HepG2 (cell line): ENCODE data around the gene MRPL18. TPM values are rescaled to one million over a fixed set of nuclear protein-coding genes. Genes with fewer than 3 reads are reported as not detected.
A peak's percentile ranks its signal among the peaks of the same experiment; 100 is the strongest.

ENCODE experiments used
- ADNP ChIP-seq: sonication (generic); formaldehyde crosslinking; IDR thresholded peaks from 2 replicates; pipeline ENCODE4 v1.4.0; 2020; ENCODE audit warnings: missing genetic modification reagents
- CBFB ChIP-seq: sonication (generic); formaldehyde crosslinking; IDR thresholded peaks from 2 replicates; pipeline ENCODE4 v1.4.0; 2020; ENCODE audit warnings: missing genetic modification reagents
- DMTF1 ChIP-seq: sonication (generic); formaldehyde crosslinking; IDR thresholded peaks from 2 replicates; pipeline ENCODE4 v1.4.0; 2020; ENCODE audit warnings: mild to moderate bottlenecking, missing genetic modification reagents
- FOXA1 ChIP-seq, 2 experiments: fragments of 450-650 bp in 1 of 2; sonication (generic) in 1 of 2; formaldehyde crosslinking in 1 of 2; IDR thresholded peaks; 2 replicates each; pipeline versions ENCODE4 v1.4.0 to v1.6.1; 2016 to 2020; ENCODE audit warnings: missing genetic modification reagents in 1 of 2
- FOXA3 ChIP-seq: IDR thresholded peaks from 2 replicates; pipeline ENCODE4 v1.6.1; 2016; ENCODE audit warnings: missing genetic modification reagents, missing compliant biosample characterization
- HBP1 ChIP-seq: IDR thresholded peaks from 2 replicates; pipeline ENCODE4 v1.6.1; 2016; ENCODE audit warnings: low read depth, control low read depth
- HOMEZ ChIP-seq: IDR thresholded peaks from 2 replicates; pipeline ENCODE4 v1.6.1; 2016; ENCODE audit warnings: low read depth
- KLF11 ChIP-seq: IDR thresholded peaks from 2 replicates; pipeline ENCODE4 v1.6.1; 2016; ENCODE audit warnings: missing compliant biosample characterization
- NFKB2 ChIP-seq: sonication (generic); formaldehyde crosslinking; IDR thresholded peaks from 2 replicates; pipeline ENCODE4 v1.4.0; 2020; ENCODE audit warnings: missing genetic modification reagents, borderline replicate concordance
- NFYB ChIP-seq: sonication (generic); formaldehyde crosslinking; IDR thresholded peaks from 2 replicates; pipeline ENCODE4 v1.4.0; 2020; ENCODE audit warnings: missing genetic modification reagents
- NPAS2 ChIP-seq: sonication (generic); formaldehyde crosslinking; IDR thresholded peaks from 2 replicates; pipeline ENCODE4 v1.8.0; 2022; ENCODE audit warnings: mild to moderate bottlenecking, missing genetic modification reagents, borderline replicate concordance
- PCBP2 ChIP-seq: fragments of 200-400 bp; formaldehyde crosslinking; optimal IDR thresholded peaks from 2 replicates; pipeline ENCODE3; 2018; ENCODE audit warnings: low read length, low read depth; ENCODE audit not compliant: poor library complexity, severe bottlenecking
- RARG ChIP-seq: sonication (generic); formaldehyde crosslinking; IDR thresholded peaks from 2 replicates; pipeline ENCODE4 v1.4.0; 2020; ENCODE audit warnings: low read depth, mild to moderate bottlenecking, missing genetic modification reagents
- SETDB1 ChIP-seq: sonication (generic); formaldehyde crosslinking; IDR thresholded peaks from 2 replicates; pipeline ENCODE4 v1.5.1; 2020; ENCODE audit warnings: missing genetic modification reagents, mild to moderate bottlenecking, borderline replicate concordance
- TEF ChIP-seq: sonication (generic); formaldehyde crosslinking; IDR thresholded peaks from 2 replicates; pipeline ENCODE4 v1.5.0; 2020; ENCODE audit warnings: missing genetic modification reagents
- TRIM22 ChIP-seq: fragments of 450-650 bp; IDR thresholded peaks from 2 replicates; pipeline ENCODE4 v1.6.1; 2017
- ZFP82 ChIP-seq: sonication (generic); formaldehyde crosslinking; IDR thresholded peaks from 2 replicates; pipeline ENCODE4 v1.5.1; 2020; ENCODE audit warnings: mild to moderate bottlenecking, missing genetic modification reagents, borderline replicate concordance
- ZNF101 ChIP-seq: sonication (generic); formaldehyde crosslinking; IDR thresholded peaks from 2 replicates; pipeline ENCODE4 v1.4.0; 2020; ENCODE audit warnings: mild to moderate bottlenecking, low read depth, missing genetic modification reagents, borderline replicate concordance
- ZNF292 ChIP-seq: sonication (generic); formaldehyde crosslinking; IDR thresholded peaks from 2 replicates; pipeline ENCODE4 v1.8.1; 2022; ENCODE audit warnings: mild to moderate bottlenecking, low read depth, missing genetic modification reagents, borderline replicate concordance
- ZNF549 ChIP-seq: sonication (generic); formaldehyde crosslinking; IDR thresholded peaks from 2 replicates; pipeline ENCODE4 v1.5.0; 2020; ENCODE audit warnings: missing genetic modification reagents
- ZNF746 ChIP-seq: sonication (generic); formaldehyde crosslinking; IDR thresholded peaks from 2 replicates; pipeline ENCODE4 v1.8.0; 2022; ENCODE audit warnings: mild to moderate bottlenecking, missing genetic modification reagents
- ZNF749 ChIP-seq: sonication (generic); formaldehyde crosslinking; IDR thresholded peaks from 2 replicates; pipeline ENCODE4 v1.8.0; 2022; ENCODE audit warnings: mild to moderate bottlenecking, missing genetic modification reagents, moderate library complexity, borderline replicate concordance
- polyA plus RNA-seq, 8 experiments: library from polyadenylated mRNA; depleted of rRNA in 3 of 8; stranded (reverse) in 7 of 8; unstranded in 1 of 8; fragments of >200 nt; fragmentation: Illumina TruSeq in 4 of 8; extraction: Trizol in 4 of 8; gene quantifications; 2 replicates each; pipeline versions ENCODE4 v1.2.1 to v1.2.3, GENCODE V29; 2011 to 2016; ENCODE audit warnings: low read depth in 4 of 8, missing spikeins in 1 of 8, mixed read lengths in 1 of 8; ENCODE audit not compliant: insufficient read depth in 1 of 8
- total RNA-seq, 5 experiments: library from RNA; depleted of rRNA; stranded (reverse); fragments of >200 nt; fragmentation: Illumina TruSeq; extraction: Trizol; gene quantifications; 2 replicates each; pipeline ENCODE4 v1.2.3, GENCODE V29; 2016; ENCODE audit warnings: low read depth in 1 of 5

The MRPL18 gene
- total and polyA plus RNA-seq, 2 of the 13 experiments (the other 11 are each of a cell fraction or from before 2014, with no cell fraction given) = 85.6 to 176 TPM

GRCh38 chr6:159761873-159762680 lies 28.2 kb upstream of the MRPL18 start, which contains the start of gene ACAT2 (continued):
- TF ChIP-seq FOXA1 (IDR thresholded peaks at IDR 0.05) (no peak), FOXA1 (CRISPR knock-in tag; IDR thresholded peaks at IDR 0.05) (no peak), HBP1 (CRISPR knock-in tag) (peak; percentile 86), RARG (CRISPR knock-in tag) (peak; percentile 57; the same call in 1 of the 2 replicates), HOMEZ (CRISPR knock-in tag) (peak; percentile 49; the same call in 1 of the 2 replicates), ZFP82 (CRISPR knock-in tag) (peak; percentile 98; the same call in 1 of the 2 replicates), PCBP2 (no peak), TRIM22 (no peak), NPAS2 (CRISPR knock-in tag) (no peak), ZNF746 (no peak; the same call in 1 of the 2 replicates), FOXA3 (no peak; the same call in 1 of the 2 replicates), KLF11 (CRISPR knock-in tag) (peak; percentile 99), ZNF549 (CRISPR knock-in tag) (no peak), TEF (CRISPR knock-in tag) (no peak; the same call in 1 of the 2 replicates), ZNF292 (CRISPR knock-in tag) (peak; percentile 95), NFKB2 (CRISPR knock-in tag) (peak; percentile 89; the same call in 1 of the 2 replicates), ZNF101 (CRISPR knock-in tag) (no peak; the same call in 1 of the 2 replicates), ZNF749 (CRISPR knock-in tag) (no peak), SETDB1 (no peak), DMTF1 (CRISPR knock-in tag) (no peak), CBFB (peak; percentile 75), ADNP (CRISPR knock-in tag) (no peak), NFYB (peak; percentile 100)
